Measurements from ENCODE around the gene CDCA7. TPM values are rescaled to one million over a fixed set of nuclear protein-coding genes. Genes with fewer than 3 reads are reported as not detected.
A peak's percentile ranks its signal among the peaks of the same experiment; 100 is the strongest.

Gene CDCA7
- total and polyA plus RNA-seq, 2 of the 13 experiments (the other 11 are each of a cell fraction or from before 2014, with no cell fraction given) = 46.2 to 57.8 TPM

DNA sequence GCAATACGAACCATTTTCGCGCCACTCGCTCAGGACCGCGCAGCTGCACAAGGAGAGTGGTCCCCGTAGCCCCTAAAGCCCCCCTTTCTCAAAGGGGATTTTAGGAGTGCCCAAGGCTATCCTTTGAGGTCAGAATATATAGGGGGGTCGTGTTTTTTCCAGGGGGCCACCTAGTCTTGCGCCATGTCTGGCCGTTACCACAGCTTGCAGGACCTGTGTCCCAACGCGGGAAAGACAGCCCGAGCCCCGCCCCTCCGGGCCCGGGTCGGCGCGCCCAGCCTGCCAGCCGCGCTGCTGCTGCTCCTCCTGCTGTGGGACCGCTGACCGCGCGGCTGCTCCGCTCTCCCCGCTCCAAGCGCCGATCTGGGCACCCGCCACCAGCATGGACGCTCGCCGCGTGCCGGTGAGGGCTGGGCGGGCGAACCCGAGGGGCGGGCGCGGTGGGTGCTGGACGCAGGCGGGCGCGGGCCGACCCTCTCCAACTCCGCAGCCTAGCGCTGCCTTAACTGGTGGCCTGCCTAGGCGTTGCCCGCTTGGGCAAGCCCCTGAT lies at the start of gene CDCA7 (continued):
- TF ChIP-seq, protein P1, sequence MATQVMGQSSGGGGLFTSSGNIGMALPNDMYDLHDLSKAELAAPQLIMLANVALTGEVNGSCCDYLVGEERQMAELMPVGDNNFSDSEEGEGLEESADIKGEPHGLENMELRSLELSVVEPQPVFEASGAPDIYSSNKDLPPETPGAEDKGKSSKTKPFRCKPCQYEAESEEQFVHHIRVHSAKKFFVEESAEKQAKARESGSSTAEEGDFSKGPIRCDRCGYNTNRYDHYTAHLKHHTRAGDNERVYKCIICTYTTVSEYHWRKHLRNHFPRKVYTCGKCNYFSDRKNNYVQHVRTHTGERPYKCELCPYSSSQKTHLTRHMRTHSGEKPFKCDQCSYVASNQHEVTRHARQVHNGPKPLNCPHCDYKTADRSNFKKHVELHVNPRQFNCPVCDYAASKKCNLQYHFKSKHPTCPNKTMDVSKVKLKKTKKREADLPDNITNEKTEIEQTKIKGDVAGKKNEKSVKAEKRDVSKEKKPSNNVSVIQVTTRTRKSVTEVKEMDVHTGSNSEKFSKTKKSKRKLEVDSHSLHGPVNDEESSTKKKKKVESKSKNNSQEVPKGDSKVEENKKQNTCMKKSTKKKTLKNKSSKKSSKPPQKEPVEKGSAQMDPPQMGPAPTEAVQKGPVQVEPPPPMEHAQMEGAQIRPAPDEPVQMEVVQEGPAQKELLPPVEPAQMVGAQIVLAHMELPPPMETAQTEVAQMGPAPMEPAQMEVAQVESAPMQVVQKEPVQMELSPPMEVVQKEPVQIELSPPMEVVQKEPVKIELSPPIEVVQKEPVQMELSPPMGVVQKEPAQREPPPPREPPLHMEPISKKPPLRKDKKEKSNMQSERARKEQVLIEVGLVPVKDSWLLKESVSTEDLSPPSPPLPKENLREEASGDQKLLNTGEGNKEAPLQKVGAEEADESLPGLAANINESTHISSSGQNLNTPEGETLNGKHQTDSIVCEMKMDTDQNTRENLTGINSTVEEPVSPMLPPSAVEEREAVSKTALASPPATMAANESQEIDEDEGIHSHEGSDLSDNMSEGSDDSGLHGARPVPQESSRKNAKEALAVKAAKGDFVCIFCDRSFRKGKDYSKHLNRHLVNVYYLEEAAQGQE (IDR thresholded peaks at IDR 0.05; ENCODE audit: borderline replicate concordance in 1 of 2, low read depth in 1 of 2, low read length in 2 of 2) = no peak
- TF ChIP-seq HNRNPL (IDR thresholded peaks at IDR 0.05; ENCODE audit: low read depth, low read length) (no peak), NFRKB (IDR thresholded peaks at IDR 0.05) (no peak), PCBP1 (IDR thresholded peaks at IDR 0.05; ENCODE audit: borderline replicate concordance, low read depth, low read length) (no peak), ZZZ3 (CRISPR knock-in tag; IDR thresholded peaks at IDR 0.05; ENCODE audit: borderline replicate concordance) (no peak), TARDBP (CRISPR knock-in tag; IDR thresholded peaks at IDR 0.05) (peak; percentile 76; the same call in 1 of the 2 replicates), HMG20A (CRISPR knock-in tag; IDR thresholded peaks at IDR 0.05; ENCODE audit: borderline replicate concordance) (no peak), SRF (IDR thresholded peaks at IDR 0.05; ENCODE audit: low read depth, low read length) (no peak), ZBTB21 (CRISPR knock-in tag; IDR thresholded peaks at IDR 0.05) (0 out of 2 replicates have a peak, but pooled peaks have one; percentile 43), HMGA1 (CRISPR knock-in tag; conservative IDR thresholded peaks at IDR 0.05) (no peak), KDM6A (CRISPR knock-in tag; IDR thresholded peaks at IDR 0.05; ENCODE audit: low read depth) (no peak), RAD51 (IDR thresholded peaks at IDR 0.05; ENCODE audit: borderline replicate concordance) (peak; percentile 57)
- TF ChIP-seq, protein P2, sequence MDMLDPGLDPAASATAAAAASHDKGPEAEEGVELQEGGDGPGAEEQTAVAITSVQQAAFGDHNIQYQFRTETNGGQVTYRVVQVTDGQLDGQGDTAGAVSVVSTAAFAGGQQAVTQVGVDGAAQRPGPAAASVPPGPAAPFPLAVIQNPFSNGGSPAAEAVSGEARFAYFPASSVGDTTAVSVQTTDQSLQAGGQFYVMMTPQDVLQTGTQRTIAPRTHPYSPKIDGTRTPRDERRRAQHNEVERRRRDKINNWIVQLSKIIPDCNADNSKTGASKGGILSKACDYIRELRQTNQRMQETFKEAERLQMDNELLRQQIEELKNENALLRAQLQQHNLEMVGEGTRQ (IDR thresholded peaks at IDR 0.05; ENCODE audit: low read depth, low read length) = no peak
- TF ChIP-seq, protein P2 (CRISPR knock-in tag; IDR thresholded peaks at IDR 0.05; ENCODE audit: borderline replicate concordance) = peak; percentile 50; the same call in 1 of the 2 replicates
- TF ChIP-seq, protein P3, sequence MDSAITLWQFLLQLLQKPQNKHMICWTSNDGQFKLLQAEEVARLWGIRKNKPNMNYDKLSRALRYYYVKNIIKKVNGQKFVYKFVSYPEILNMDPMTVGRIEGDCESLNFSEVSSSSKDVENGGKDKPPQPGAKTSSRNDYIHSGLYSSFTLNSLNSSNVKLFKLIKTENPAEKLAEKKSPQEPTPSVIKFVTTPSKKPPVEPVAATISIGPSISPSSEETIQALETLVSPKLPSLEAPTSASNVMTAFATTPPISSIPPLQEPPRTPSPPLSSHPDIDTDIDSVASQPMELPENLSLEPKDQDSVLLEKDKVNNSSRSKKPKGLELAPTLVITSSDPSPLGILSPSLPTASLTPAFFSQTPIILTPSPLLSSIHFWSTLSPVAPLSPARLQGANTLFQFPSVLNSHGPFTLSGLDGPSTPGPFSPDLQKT (CRISPR knock-in tag; IDR thresholded peaks at IDR 0.05; ENCODE audit: borderline replicate concordance) = peak; percentile 77; the same call in 1 of the 2 replicates
- TF ChIP-seq, protein P4, sequence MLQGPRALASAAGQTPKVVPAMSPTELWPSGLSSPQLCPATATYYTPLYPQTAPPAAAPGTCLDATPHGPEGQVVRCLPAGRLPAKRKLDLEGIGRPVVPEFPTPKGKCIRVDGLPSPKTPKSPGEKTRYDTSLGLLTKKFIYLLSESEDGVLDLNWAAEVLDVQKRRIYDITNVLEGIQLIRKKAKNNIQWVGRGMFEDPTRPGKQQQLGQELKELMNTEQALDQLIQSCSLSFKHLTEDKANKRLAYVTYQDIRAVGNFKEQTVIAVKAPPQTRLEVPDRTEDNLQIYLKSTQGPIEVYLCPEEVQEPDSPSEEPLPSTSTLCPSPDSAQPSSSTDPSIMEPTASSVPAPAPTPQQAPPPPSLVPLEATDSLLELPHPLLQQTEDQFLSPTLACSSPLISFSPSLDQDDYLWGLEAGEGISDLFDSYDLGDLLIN (CRISPR knock-in tag; IDR thresholded peaks at IDR 0.05; ENCODE audit: borderline replicate concordance) = peak; percentile 97; the same call in 1 of the 2 replicates
- TF ChIP-seq, protein P5, sequence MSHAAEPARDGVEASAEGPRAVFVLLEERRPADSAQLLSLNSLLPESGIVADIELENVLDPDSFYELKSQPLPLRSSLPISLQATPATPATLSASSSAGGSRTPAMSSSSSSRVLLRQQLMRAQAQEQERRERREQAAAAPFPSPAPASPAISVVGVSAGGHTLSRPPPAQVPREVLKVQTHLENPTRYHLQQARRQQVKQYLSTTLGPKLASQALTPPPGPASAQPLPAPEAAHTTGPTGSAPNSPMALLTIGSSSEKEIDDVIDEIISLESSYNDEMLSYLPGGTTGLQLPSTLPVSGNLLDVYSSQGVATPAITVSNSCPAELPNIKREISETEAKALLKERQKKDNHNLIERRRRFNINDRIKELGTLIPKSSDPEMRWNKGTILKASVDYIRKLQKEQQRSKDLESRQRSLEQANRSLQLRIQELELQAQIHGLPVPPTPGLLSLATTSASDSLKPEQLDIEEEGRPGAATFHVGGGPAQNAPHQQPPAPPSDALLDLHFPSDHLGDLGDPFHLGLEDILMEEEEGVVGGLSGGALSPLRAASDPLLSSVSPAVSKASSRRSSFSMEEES (CRISPR knock-in tag; IDR thresholded peaks at IDR 0.05) = peak; percentile 91
- TF ChIP-seq, protein P6, sequence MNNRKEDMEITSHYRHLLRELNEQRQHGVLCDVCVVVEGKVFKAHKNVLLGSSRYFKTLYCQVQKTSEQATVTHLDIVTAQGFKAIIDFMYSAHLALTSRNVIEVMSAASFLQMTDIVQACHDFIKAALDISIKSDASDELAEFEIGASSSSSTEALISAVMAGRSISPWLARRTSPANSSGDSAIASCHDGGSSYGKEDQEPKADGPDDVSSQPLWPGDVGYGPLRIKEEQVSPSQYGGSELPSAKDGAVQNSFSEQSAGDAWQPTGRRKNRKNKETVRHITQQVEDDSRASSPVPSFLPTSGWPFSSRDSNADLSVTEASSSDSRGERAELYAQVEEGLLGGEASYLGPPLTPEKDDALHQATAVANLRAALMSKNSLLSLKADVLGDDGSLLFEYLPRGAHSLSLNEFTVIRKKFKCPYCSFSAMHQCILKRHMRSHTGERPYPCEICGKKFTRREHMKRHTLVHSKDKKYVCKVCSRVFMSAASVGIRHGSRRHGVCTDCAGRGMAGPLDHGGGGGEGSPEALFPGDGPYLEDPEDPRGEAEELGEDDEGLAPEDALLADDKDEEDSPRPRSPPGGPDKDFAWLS (CRISPR knock-in tag; IDR thresholded peaks at IDR 0.05; ENCODE audit: borderline replicate concordance) = no peak

Data from HepG2 (cell line).